ENCODE measurements around the gene PLA2G7. TPM values are rescaled to one million over a fixed set of nuclear protein-coding genes. Genes with fewer than 3 reads are reported as not detected.

PLA2G7 gene
- total RNA-seq, 1 experiment from 2014 or later, result 1.7 TPM

DNA sequence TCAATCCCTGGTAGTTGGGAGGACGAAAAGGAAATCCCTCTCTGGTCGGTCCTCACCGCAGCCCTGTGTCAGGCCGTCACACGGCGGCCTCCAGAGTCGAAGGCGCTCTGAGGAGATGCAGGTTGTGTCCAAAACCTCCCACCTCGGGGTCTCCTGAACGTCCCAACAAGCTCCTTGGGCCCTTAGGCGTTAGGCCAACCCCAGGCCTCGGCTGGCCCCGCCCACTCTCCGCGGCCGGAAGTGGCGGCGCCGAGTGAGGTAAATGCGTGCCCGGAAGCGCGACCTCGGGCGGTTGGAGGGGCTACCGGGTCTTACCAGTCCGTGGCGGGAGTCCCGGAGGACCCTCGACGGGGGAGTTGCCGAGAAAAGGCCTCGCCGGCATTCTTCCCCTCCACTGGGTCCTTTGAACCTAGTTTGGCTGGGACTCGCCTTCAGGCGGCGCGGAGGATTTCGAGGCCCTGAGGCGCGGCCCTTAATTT lies 47.5 kb downstream of the PLA2G7 start, which contains the start of gene TDRD6:
Gene TDRD6 (plus strand): TSS at position 267 of the 479 bp plus-strand sequence. CDS start 244 bp downstream, outside the sequence.
- Histone ChIP-seq H2BK15ac (ENCODE audit: low read depth, low read length) (no peak within 1 kb of the TSS), H2BK20ac (ENCODE audit: low read depth, low read length, poor library complexity, severe bottlenecking) (no peak within 1 kb of the TSS), H2BK5ac (ENCODE audit: insufficient read length, low read length) (no peak within 1 kb of the TSS), H3K4me2 (ENCODE audit: insufficient read depth, insufficient read length, low read length) (no peak within 1 kb of the TSS), H3K18ac (ENCODE audit: insufficient read length, low read depth, low read length) (no peak within 1 kb of the TSS), H3K79me1 (ENCODE audit: insufficient read depth, low read depth, low read length, poor library complexity, severe bottlenecking) (no peaks in the 10 kb centered on the region), H2BK120ac (ENCODE audit: low read depth, low read length, poor library complexity, severe bottlenecking) (no peak within 1 kb of the TSS), H3K27me3 (ENCODE audit: insufficient read depth, low read length) (no peaks in the 10 kb centered on the region), H3K4me1 (ENCODE audit: insufficient read depth, low read length) (no peaks in the 10 kb centered on the region), H3K9ac (ENCODE audit: extremely low read depth, insufficient read length, low read length) (no peak within 1 kb of the TSS), H3K56ac (ENCODE audit: insufficient read length, low read depth, low read length) (no peak within 1 kb of the TSS), H2AFZ (ENCODE audit: low read length) (no peak within 1 kb of the TSS), H3K23ac (ENCODE audit: insufficient read length, low read depth, low read length) (no peak within 1 kb of the TSS), H3K4ac (ENCODE audit: low read depth, low read length) (no peak within 1 kb of the TSS), H3K9me3 (ENCODE audit: control insufficient read depth, low read depth, low read length) (no peaks in the 10 kb centered on the region), H4K8ac (replicated peaks; ENCODE audit: insufficient read length, low read depth, low read length) (no peak within 1 kb of the TSS), H2AK5ac (ENCODE audit: insufficient read length, low read length) (no peak within 1 kb of the TSS), H3T11ph (ENCODE audit: low read length) (no peak within 1 kb of the TSS), H3K79me2 (ENCODE audit: insufficient read depth, low read length) (no peaks in the 10 kb centered on the region), H4K20me1 (ENCODE audit: control insufficient read depth, insufficient read depth, insufficient read length) (no peaks in the 10 kb centered on the region), H2BK12ac (ENCODE audit: insufficient read length, low read depth, low read length) (no peak within 1 kb of the TSS), H3K23me2 (ENCODE audit: insufficient read length, low read depth, low read length, poor library complexity, severe bottlenecking) (no peaks in the 10 kb centered on the region), H3K14ac (ENCODE audit: insufficient read depth, low read length) (peak within 1 kb of the TSS; percentile 51; the same call in 1 of the 2 replicates), H3K27ac (ENCODE audit: insufficient read length, low read depth, low read length) (no peak within 1 kb of the TSS), H4K5ac (ENCODE audit: insufficient read length, low read depth, low read length) (no peak within 1 kb of the TSS), H4K91ac (ENCODE audit: insufficient read length, low read depth, low read length) (no peak within 1 kb of the TSS)
- Mint-ChIP-seq H3K9me3 (no peaks in the 10 kb centered on the region), H3K27ac (no peak within 1 kb of the TSS), H3K36me3 (ENCODE audit: insufficient read depth in 1 of 3, low read depth in 3 of 3) (no peaks in the 10 kb centered on the region), H3K27me3 (ENCODE audit: low read depth) (peaks cover 2% of the 10 kb centered on the region; the same call in 1 of the 2 replicates), H3K4me1 (no peaks in the 10 kb centered on the region), H3K4me3 (no peak within 1 kb of the TSS)
- no CpG with 5 or more reads among the region's 41 CpGs for WGBS (ENCODE audit: extremely low coverage, insufficient read length, low lambda C conversion rate)
- DNase-seq, result peak; percentile 34
- TF ChIP-seq, protein P1, sequence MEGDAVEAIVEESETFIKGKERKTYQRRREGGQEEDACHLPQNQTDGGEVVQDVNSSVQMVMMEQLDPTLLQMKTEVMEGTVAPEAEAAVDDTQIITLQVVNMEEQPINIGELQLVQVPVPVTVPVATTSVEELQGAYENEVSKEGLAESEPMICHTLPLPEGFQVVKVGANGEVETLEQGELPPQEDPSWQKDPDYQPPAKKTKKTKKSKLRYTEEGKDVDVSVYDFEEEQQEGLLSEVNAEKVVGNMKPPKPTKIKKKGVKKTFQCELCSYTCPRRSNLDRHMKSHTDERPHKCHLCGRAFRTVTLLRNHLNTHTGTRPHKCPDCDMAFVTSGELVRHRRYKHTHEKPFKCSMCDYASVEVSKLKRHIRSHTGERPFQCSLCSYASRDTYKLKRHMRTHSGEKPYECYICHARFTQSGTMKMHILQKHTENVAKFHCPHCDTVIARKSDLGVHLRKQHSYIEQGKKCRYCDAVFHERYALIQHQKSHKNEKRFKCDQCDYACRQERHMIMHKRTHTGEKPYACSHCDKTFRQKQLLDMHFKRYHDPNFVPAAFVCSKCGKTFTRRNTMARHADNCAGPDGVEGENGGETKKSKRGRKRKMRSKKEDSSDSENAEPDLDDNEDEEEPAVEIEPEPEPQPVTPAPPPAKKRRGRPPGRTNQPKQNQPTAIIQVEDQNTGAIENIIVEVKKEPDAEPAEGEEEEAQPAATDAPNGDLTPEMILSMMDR (conservative IDR thresholded peaks at IDR 0.05), result no peak
